Measurements from ENCODE around the gene RAD51C. TPM values are rescaled to one million over a fixed set of nuclear protein-coding genes. Genes with fewer than 3 reads are reported as not detected.

RAD51C gene
- total and polyA plus RNA-seq, 9 of the 15 experiments (the other 6 are each of a cell fraction or from before 2014, with no cell fraction given) = 93.9 to 341 (median 135) TPM

GRCh38 chr17:58658804-58659713 is 33.3 kb upstream of the RAD51C start (continued):
- TF ChIP-seq ZNF184 (CRISPR knock-in tag; IDR thresholded peaks at IDR 0.05) (no peak), HMG20B (CRISPR knock-in tag; IDR thresholded peaks at IDR 0.05) (peak; percentile 99), NCOA1 (IDR thresholded peaks at IDR 0.05; ENCODE audit: low read depth) (peak; percentile 63; the same call in 1 of the 2 replicates), KHSRP (IDR thresholded peaks at IDR 0.05) (peak; percentile 99), ZNF655 (CRISPR knock-in tag; IDR thresholded peaks at IDR 0.05) (peak; percentile 99), ZNF77 (CRISPR knock-in tag; IDR thresholded peaks at IDR 0.05) (peak; percentile 99), USF2 (CRISPR knock-in tag; IDR thresholded peaks at IDR 0.05) (no peak), HOMEZ (CRISPR knock-in tag; IDR thresholded peaks at IDR 0.05) (no peak), MNT (conservative IDR thresholded peaks at IDR 0.05) (peak; percentile 45 to 71; a peak in 3 of 4 replicates), THRB (CRISPR knock-in tag; conservative IDR thresholded peaks at IDR 0.05) (peak; percentile 100), HNRNPLL (IDR thresholded peaks at IDR 0.05; ENCODE audit: low read depth, low read length, poor library complexity, severe bottlenecking) (peak; percentile 63), HSF4 (CRISPR knock-in tag; IDR thresholded peaks at IDR 0.05; ENCODE audit: borderline replicate concordance) (no peak), FOXA3 (CRISPR knock-in tag; conservative IDR thresholded peaks at IDR 0.05 in 1 of 2, IDR thresholded peaks at IDR 0.05 in 1 of 2) (peak; percentile 88 to 93), GTF2F1 (IDR thresholded peaks at IDR 0.05; ENCODE audit: low read depth, low read length) (peak; percentile 100), U2AF1 (optimal IDR thresholded peaks at IDR 0.05; ENCODE audit: low read depth, low read length) (peak; percentile 53), ZKSCAN3 (CRISPR knock-in tag; IDR thresholded peaks at IDR 0.05) (no peak), TEAD2 (tag; IDR thresholded peaks at IDR 0.05) (no peak)

Data from K562 (cell line).